Activated CD4-positive, alpha-beta T cell treated with anti-CD3 and anti-CD28 coated beads, Interleukin-10, Interleukin-2, amounts not matched to agents 100 ng/mL and 50 ng/mL, durations not matched to agents 16 hours and 8 hours (primary cell): ENCODE data around the gene ADGRD1.
A peak's percentile ranks its signal among the peaks of the same experiment; 100 is the strongest.

Experiments
- DNase-seq: peaks from one replicate; pipeline ENCODE4 v3.0.0-alpha.2; 2020

The ADGRD1 gene

GRCh38 chr12:131139363-131140068, 185.8 kb downstream of the ADGRD1 start:
- no peak for DNase-seq

- DNase-seq, result no peak
Measured at GRCh38 chr12:131140069-131140435, 186.3 kb downstream of the ADGRD1 start.

GRCh38 chr12:131140697-131141096, 187.0 kb downstream of the ADGRD1 start:
- no peak for DNase-seq

GRCh38 chr12:131141514-131141913, 187.8 kb downstream of the ADGRD1 start:
- DNase-seq, result no peak

GRCh38 chr12:131142891-131143657, 189.4 kb downstream of the ADGRD1 start:
- no peak for DNase-seq

- DNase-seq, result no peak
Measured at GRCh38 chr12:131146173-131146675, 192.5 kb downstream of the ADGRD1 start.

GRCh38 chr12:131147293-131147692, 193.6 kb downstream of the ADGRD1 start:
- DNase-seq, result no peak

GRCh38 chr12:131147894-131148293, 194.2 kb downstream of the ADGRD1 start:
- no peak for DNase-seq

- no peak for DNase-seq
Measured at GRCh38 chr12:131151558-131152345, 198.0 kb downstream of the ADGRD1 start.

GRCh38 chr12:131152587-131152986, 198.9 kb downstream of the ADGRD1 start:
- no peak for DNase-seq

GRCh38 chr12:131153016-131153415, 199.3 kb downstream of the ADGRD1 start:
- DNase-seq, result no peak

- DNase-seq, result no peak
Measured at GRCh38 chr12:131153956-131154355, 200.2 kb downstream of the ADGRD1 start.

- DNase-seq, result no peak
Measured at GRCh38 chr12:131155131-131155530, 201.4 kb downstream of the ADGRD1 start.

- no peak for DNase-seq
Measured at GRCh38 chr12:131157743-131158142, 204.0 kb downstream of the ADGRD1 start.

- DNase-seq, result no peak
Measured at GRCh38 chr12:131159660-131160059, 206.0 kb downstream of the ADGRD1 start.

- no peak for DNase-seq
Measured at GRCh38 chr12:131162113-131162512, 208.4 kb downstream of the ADGRD1 start.

- DNase-seq, result no peak
Measured at GRCh38 chr12:131163189-131163738, 209.6 kb downstream of the ADGRD1 start.

- DNase-seq, result no peak
Measured at GRCh38 chr12:131164096-131164872, 210.6 kb downstream of the ADGRD1 start.

GRCh38 chr12:131166717-131167116, 213.0 kb downstream of the ADGRD1 start:
- DNase-seq, result no peak

GRCh38 chr12:131167334-131167733, 213.6 kb downstream of the ADGRD1 start:
- no peak for DNase-seq

GRCh38 chr12:131171029-131171428, 217.3 kb downstream of the ADGRD1 start:
- DNase-seq, result peak; percentile 18

GRCh38 chr12:131174901-131175300, 221.2 kb downstream of the ADGRD1 start:
- DNase-seq, result no peak
